Activated CD4-positive, CD25-positive, alpha-beta regulatory T cell (primary cell): ENCODE data around the gene TMCC3.

ENCODE experiments used
- DNase-seq, 4 experiments: peaks; one replicate each; lab custom pipeline; 2025; lab: John Stamatoyannopoulos, UW

The TMCC3 gene

DNA sequence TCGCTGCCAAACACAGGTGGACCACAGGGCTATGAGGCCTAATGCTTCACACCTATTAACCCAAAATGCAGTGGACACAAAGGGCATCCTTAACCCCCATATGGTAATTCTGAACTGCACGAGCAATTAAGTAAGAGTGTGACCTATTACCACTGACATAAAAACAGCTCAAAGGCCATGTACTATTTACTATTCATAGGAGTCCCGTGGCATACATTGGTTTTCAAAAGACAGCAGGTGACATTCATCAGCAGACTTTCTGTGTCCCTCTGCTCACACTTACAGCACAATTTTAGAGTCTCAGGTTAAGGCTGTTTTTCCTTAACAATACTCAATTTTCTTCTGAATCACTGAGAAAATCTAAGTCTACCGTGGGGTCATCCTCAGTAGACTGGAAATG is 23.1 kb upstream of the TMCC3 start:
- DNase-seq: no peak

DNA sequence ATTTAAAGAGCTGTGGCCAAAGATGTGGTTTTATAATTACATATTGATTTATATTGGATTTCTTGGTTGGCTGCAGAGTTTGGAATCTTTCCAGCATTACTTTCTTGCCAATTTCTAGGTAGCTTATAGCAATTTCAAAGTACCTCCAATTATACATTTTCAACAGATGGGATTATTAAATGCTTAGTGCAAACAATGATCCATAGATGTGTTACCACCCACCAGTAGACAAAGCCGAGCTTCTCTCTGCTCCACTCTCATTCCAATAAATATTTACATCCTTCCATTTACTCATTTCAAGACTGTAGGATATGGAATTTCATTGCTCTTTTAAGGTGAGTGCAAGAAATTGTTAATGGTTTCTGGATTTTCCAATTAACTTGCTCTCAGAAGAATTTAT is 21.6 kb upstream of the TMCC3 start:
- no peak for DNase-seq

GRCh38 chr12:94670898-94671297 is 20.5 kb upstream of the TMCC3 start:
- no peak for DNase-seq

GRCh38 chr12:94670075-94670474 is 19.7 kb upstream of the TMCC3 start:
- DNase-seq: no peak

- DNase-seq: no peak
Measured at GRCh38 chr12:94667031-94667540, 16.7 kb upstream of the TMCC3 start.

GRCh38 chr12:94666158-94666557 is 15.8 kb upstream of the TMCC3 start:
- DNase-seq: no peak

GRCh38 chr12:94663702-94664101 is 13.3 kb upstream of the TMCC3 start:
- no peak for DNase-seq

GRCh38 chr12:94663071-94663470 is 12.7 kb upstream of the TMCC3 start:
- DNase-seq: no peak

DNA sequence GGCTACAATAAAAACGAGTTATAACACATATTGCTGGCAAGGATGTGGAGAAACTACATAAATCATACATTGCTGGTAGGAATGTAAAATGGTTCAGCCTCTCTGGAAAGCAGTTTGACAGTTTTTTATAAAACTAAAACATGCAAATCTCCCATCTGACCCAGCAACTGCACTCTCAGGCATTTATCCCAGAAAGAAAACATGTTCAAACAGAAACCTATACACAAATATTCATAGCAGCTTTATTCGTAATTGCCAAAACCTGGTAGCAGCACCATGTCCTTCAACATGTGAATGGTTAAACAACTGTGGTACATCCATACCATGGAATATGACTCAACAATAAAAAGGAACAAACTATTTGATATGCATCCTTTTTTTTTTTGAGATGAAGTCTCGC is 10.1 kb upstream of the TMCC3 start:
- DNase-seq: no peak

- DNase-seq: no peak
Measured at GRCh38 chr12:94659346-94659930, 9.1 kb upstream of the TMCC3 start.

- DNase-seq: no peak
Measured at GRCh38 chr12:94658931-94659330, 8.6 kb upstream of the TMCC3 start.

GRCh38 chr12:94656556-94656955 is 6.2 kb upstream of the TMCC3 start:
- DNase-seq: no peak

- DNase-seq: peak in 1 of 4 experiments; percentile 1
Measured at GRCh38 chr12:94649349-94650142, 811 bp downstream of the TMCC3 start.

GRCh38 chr12:94648578-94648977 is 1.8 kb downstream of the TMCC3 start:
- no peak for DNase-seq

DNA sequence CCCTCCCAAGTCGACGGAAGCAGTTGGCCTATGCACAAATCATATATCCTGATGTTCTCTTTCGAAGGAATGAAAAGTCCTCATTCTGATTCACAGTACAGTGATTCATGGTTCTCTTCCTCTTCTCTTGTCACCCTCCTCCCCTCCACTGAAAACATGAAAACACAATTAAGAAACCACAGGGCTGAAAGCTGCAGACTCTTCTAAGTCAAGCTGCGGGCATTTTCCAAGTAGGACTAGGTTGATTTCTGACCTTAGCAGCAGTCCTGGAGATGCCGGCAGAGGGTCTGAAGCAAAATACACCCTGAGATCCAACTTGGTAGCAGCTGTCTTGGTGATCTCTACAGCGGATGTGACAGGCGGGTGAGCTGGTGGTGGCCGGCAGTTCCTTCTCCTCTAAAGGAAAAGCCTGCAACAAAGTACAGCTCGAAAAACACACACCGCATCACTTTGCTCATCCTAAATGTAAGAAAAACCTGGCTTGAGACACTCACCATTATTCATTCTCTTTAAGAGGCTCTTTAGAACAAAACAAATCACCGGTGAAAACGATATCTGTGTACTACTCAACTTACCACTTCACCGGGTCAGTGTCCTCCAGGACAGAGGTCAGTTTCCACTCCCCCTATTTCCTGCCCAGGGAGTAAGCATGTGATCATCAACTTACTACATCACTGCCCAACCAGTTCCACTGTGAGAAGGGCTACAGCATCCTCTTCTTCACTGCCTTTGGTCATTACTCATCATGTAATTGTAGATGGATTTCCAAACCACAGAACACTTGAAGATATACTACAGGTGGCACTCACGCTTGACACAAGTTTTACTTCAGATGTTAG is 6.0 kb downstream of the TMCC3 start:
- no peak for DNase-seq

GRCh38 chr12:94643606-94644005 is 6.8 kb downstream of the TMCC3 start:
- DNase-seq: no peak

- DNase-seq: no peak
Measured at GRCh38 chr12:94641283-94641682, 9.1 kb downstream of the TMCC3 start.

DNA sequence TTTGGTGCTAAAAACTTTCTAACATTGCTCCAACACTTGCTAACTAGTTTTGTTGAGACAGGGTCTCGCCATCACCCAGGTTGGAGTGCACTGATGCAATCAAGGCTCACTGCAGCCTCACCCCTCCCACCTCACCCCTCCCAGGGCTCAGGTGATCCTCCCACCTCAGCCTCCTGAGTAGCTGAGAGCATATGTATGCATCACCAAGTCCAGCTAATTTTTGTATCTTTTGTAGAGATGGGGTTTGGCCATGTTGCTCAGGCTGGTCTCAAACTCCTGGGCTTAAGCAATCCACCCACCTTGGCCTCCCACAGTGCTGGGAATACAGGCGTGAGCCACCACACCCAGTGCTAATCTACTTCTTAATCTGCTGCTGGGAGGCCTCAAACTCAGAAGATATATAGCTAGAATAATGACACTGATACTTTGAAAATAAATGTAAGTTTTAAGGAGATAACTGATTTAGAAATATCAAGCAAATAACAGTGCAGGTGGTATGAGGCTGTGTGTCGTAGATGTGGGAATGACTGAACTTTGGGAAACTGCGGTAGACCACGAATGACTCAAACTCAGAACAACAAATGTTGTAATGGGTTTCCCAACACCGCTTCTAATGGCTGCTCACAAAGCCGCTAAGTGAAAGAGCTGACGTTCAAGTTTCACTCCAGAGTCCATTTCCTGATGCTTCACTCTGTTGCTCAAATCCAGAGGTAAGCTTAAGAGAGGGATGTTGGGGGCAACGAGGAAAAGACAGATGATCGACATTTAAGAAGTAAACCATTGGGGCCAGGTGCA is 10.0 kb downstream of the TMCC3 start:
- DNase-seq: no peak

GRCh38 chr12:94638521-94638920 is 11.8 kb downstream of the TMCC3 start:
- DNase-seq: no peak

- DNase-seq: no peak
Measured at GRCh38 chr12:94637390-94638113, 12.8 kb downstream of the TMCC3 start.

DNA sequence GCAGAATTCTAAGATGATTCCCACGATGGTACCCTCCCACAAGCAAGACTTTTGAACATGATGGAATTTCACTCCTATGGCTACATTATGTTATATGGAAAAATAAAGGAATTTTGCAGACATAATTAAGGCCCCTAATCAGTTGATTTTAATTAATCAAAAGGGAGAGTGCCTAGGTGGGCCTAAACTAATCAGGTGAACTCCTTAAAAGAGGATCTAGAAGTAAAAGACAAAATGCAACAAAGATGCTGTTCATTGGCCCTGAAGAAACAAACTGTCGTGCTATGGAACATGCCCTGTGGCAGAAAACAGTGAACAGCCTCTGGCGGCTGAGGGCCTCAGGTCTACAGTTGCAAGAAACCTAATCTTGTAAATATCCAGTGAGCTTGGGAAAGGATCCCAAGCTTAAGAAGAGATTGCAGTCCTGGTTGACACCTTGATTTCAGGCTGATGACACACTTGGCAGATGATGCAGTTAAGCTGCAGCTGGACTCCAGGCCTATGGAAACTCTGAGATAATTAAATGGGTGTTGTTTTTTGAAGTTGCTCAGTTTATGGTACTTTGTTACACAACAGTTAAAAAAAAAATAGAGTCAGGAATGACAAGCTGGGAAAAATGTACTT is 13.8 kb downstream of the TMCC3 start:
- DNase-seq: no peak
